ENCODE data around the gene ACAD8. TPM values are rescaled to one million over a fixed set of nuclear protein-coding genes. Genes with fewer than 3 reads are reported as not detected.

Gene ACAD8
- total RNA-seq, 4 donors from 2014 or later: 19.4 to 29.6 (median 24.7) TPM

DNA sequence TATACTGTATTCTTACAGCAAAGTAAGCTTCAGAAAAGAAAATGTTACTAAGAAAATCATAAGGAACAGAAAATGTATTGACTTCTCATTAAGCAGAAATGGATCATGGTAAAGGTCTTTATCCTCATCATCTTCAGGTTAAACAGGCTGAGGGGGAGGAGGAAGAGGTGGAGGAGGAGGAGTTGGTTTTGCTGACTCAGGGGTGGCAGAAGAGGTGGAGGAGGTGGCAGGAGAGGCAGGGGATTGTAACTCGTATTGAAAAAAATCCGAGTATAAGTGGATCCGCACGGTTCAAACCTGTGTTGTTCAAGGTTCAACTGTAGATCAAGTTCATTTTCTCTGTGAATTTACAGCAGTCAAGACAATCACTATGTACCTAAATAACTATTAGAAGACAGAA, 35.8 kb downstream of the ACAD8 start:
- H3K9me3 ChIP-seq: no peaks in the 10 kb centered on the region
- H3K4me1 ChIP-seq: no peaks in the 10 kb centered on the region
- no peaks in the 10 kb centered on the region for H3K36me3 ChIP-seq
- H3K27me3 ChIP-seq: no peaks in the 10 kb centered on the region
- H3K4me3 ChIP-seq: no peak overlapping the region
- intact Hi-C loops (cut with DNase I; ENCODE audit: low total_unique reads): no loop called here
- TF ChIP-seq, protein P1, sequence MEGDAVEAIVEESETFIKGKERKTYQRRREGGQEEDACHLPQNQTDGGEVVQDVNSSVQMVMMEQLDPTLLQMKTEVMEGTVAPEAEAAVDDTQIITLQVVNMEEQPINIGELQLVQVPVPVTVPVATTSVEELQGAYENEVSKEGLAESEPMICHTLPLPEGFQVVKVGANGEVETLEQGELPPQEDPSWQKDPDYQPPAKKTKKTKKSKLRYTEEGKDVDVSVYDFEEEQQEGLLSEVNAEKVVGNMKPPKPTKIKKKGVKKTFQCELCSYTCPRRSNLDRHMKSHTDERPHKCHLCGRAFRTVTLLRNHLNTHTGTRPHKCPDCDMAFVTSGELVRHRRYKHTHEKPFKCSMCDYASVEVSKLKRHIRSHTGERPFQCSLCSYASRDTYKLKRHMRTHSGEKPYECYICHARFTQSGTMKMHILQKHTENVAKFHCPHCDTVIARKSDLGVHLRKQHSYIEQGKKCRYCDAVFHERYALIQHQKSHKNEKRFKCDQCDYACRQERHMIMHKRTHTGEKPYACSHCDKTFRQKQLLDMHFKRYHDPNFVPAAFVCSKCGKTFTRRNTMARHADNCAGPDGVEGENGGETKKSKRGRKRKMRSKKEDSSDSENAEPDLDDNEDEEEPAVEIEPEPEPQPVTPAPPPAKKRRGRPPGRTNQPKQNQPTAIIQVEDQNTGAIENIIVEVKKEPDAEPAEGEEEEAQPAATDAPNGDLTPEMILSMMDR (IDR thresholded peaks at IDR 0.05 in 4 of 5, conservative IDR thresholded peaks at IDR 0.05 in 1 of 5): no peak
- TF ChIP-seq POLR2A (IDR thresholded peaks at IDR 0.05): no peak
- in situ Hi-C loops (cut with MboI; ENCODE audit: low sequenced_read_pairs in 4 of 4): no loop called here
- ATAC-seq (no peak), DNase-seq (no peak)
- no peak overlapping the region for H3K27ac ChIP-seq

DNA sequence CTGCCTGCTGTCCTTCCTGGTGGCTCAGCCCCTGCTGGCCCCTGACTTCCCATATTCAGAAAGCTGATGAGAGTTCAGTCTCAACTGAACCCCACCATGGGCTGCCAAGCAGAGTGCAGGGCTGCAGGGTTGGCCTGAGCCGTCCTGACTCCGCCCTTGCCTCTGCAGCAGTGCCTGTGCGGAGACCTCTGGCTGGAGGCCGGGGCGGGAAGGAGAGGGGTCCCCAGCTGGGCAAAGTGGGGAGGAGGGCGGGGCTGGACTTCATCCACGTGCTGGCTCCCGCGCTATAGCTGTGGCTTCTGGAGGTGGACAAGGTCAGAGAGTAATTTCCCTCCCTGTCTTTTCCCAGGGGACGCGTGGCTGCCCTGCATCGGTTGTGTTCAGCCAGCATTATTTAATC, 36.4 kb downstream of the ACAD8 start:
- no peak for DNase-seq
- intact Hi-C loops (cut with DNase I; ENCODE audit: low total_unique reads): no loop called here
- no peaks in the 10 kb centered on the region for H3K9me3 ChIP-seq
- no peaks in the 10 kb centered on the region for H3K36me3 ChIP-seq
- no peak overlapping the region for H3K4me3 ChIP-seq
- no peak overlapping the region for H3K27ac ChIP-seq
- no peaks in the 10 kb centered on the region for H3K4me1 ChIP-seq
- no peak for ATAC-seq
- in situ Hi-C loops (cut with MboI; ENCODE audit: low sequenced_read_pairs in 4 of 4): no loop called here
- no peaks in the 10 kb centered on the region for H3K27me3 ChIP-seq
- TF ChIP-seq POLR2A (IDR thresholded peaks at IDR 0.05): no peak
- TF ChIP-seq, protein P1 (IDR thresholded peaks at IDR 0.05 in 4 of 5, conservative IDR thresholded peaks at IDR 0.05 in 1 of 5): no peak

DNA sequence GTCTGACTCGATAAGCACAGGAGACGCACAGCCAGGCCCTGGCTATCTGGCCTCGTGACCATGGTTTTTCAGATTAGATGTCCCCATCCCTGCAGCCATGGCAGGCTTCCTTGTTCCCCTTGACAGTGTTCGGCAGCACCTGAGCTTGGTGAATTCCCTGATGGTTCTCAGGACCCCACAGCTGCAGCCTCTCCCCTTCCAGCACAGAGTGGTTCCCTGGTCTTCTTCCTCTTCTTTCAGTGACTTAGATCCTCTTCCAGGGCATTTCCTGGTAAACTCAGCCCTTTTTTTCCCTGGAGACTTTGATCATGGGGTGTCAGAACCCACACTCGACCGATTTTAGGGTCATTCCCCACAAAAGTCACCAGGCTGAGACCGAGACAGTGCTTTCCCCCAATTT, 37.3 kb downstream of the ACAD8 start:
- in situ Hi-C loops (cut with MboI; ENCODE audit: low sequenced_read_pairs in 4 of 4): no loop called here
- ATAC-seq (no peak), DNase-seq (no peak)
- no peak overlapping the region for H3K4me3 ChIP-seq
- intact Hi-C loops (cut with DNase I; ENCODE audit: low total_unique reads): no loop called here
- no peaks in the 10 kb centered on the region for H3K9me3 ChIP-seq
- TF ChIP-seq, protein P1 (IDR thresholded peaks at IDR 0.05 in 4 of 5, conservative IDR thresholded peaks at IDR 0.05 in 1 of 5): no peak
- TF ChIP-seq POLR2A (IDR thresholded peaks at IDR 0.05): no peak
- H3K36me3 ChIP-seq: no peaks in the 10 kb centered on the region
- no peaks in the 10 kb centered on the region for H3K27me3 ChIP-seq
- no peaks in the 10 kb centered on the region for H3K4me1 ChIP-seq
- H3K27ac ChIP-seq: no peak overlapping the region

DNA sequence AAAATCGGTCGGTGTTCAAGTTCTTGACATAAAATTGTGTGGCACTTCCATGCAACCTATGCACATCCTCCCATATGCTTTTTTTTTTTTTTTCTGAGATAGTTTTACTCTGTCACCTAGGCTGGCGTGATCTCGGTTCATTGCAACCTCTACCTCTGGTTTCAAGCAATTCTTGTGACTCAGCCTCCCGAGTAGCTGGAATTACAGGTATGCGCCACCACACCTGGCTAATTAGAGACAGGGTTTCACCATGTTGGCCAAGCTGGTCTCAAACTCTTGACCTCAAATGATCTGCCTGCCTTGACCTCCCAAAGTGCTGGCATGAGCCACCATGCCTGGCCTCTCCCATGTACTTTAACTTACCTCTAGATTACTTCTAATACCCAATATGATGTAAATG, 37.8 kb downstream of the ACAD8 start:
- TF ChIP-seq, protein P1 (IDR thresholded peaks at IDR 0.05 in 4 of 5, conservative IDR thresholded peaks at IDR 0.05 in 1 of 5): no peak
- no peak for TF ChIP-seq POLR2A (IDR thresholded peaks at IDR 0.05)
- ATAC-seq (no peak), DNase-seq (no peak)
- H3K4me3 ChIP-seq: no peak overlapping the region
- no peaks in the 10 kb centered on the region for H3K36me3 ChIP-seq
- no peaks in the 10 kb centered on the region for H3K27me3 ChIP-seq
- intact Hi-C loops (cut with DNase I; ENCODE audit: low total_unique reads) (no loop called here), in situ Hi-C loops (cut with MboI; ENCODE audit: low sequenced_read_pairs in 4 of 4) (no loop called here)
- no peaks in the 10 kb centered on the region for H3K9me3 ChIP-seq
- H3K4me1 ChIP-seq: no peaks in the 10 kb centered on the region
- no peak overlapping the region for H3K27ac ChIP-seq

DNA sequence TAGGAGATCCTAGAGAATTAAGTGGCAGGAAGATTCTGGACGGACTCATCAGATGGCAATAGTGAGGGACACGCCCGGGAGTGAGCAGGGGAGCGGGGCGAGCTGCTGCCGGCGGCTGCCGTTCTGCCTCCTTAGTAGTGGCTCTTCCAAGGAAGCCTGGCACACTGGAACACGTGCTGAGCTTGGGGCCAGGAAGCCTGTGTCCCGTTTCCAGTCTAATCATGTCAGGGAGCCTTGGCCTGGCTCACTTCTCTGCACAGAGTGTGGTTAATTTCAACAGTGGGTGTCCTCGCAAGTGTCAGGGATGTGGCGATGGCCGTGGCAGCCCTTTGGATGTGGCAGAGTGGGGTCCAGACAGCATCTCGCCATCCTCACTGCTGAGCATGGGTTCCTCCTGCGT, 39.3 kb downstream of the ACAD8 start:
- Histone ChIP-seq H3K4me1 (no peaks in the 10 kb centered on the region), H3K4me3 (no peak overlapping the region), H3K27me3 (no peaks in the 10 kb centered on the region), H3K9me3 (no peaks in the 10 kb centered on the region), H3K27ac (no peak overlapping the region), H3K36me3 (no peaks in the 10 kb centered on the region)
- in situ Hi-C loops (cut with MboI; ENCODE audit: low sequenced_read_pairs in 4 of 4): no loop called here
- intact Hi-C loops (cut with DNase I; ENCODE audit: low total_unique reads): no loop called here
- TF ChIP-seq, protein P1 (IDR thresholded peaks at IDR 0.05 in 4 of 5, conservative IDR thresholded peaks at IDR 0.05 in 1 of 5): no peak
- no peak for TF ChIP-seq POLR2A (IDR thresholded peaks at IDR 0.05)
- no peak for ATAC-seq
- no peak for DNase-seq

Measured in gastrocnemius medialis (tissue), 4 donors.